PC-3 (cell line): ENCODE results near the gene C19orf81. TPM values are rescaled to one million over a fixed set of nuclear protein-coding genes. Genes with fewer than 3 reads are reported as not detected.
A peak's percentile ranks its signal among the peaks of the same experiment; 100 is the strongest.

Source experiments
- ATAC-seq: fragments of 200-7000 bp; cut with Tn5 transposase; 2 replicates; pipeline ENCODE4 v1.9.1; 2020; ENCODE audit warnings: mild to moderate bottlenecking, moderate library complexity
- Bru-seq: library from RNA; stranded (reverse); fragments of 400-500 nt; gene quantifications from one replicate; lab custom pipeline; 2021; lab: Mats Ljungman, UMichigan
- BruChase-seq, 2 experiments: library from RNA; stranded (reverse); fragments of 400-500 nt; gene quantifications; one replicate each; lab custom pipeline; 2021; lab: Mats Ljungman, UMichigan
- BruUV-seq: library from RNA; stranded (reverse); fragments of 400-500 nt; replicated peaks from 2 replicates; lab custom pipeline; 2021; lab: Mats Ljungman, UMichigan
- CTCF ChIA-PET: fragments of 300-600 bp; sonication (Branson Sonifier 250); formaldehyde crosslinking; loops from one replicate; lab custom pipeline; 2022; ENCODE audit warnings: antibody characterized with exemption; lab: Charles Lee
- POLR2A ChIA-PET: fragments of 300-600 bp; sonication (Branson Sonifier 250); formaldehyde crosslinking; loops from one replicate; lab custom pipeline; 2022; ENCODE audit warnings: antibody characterized with exemption; ENCODE audit not compliant: unreplicated experiment; lab: Charles Lee
- DNase-seq: peaks from one replicate; pipeline ENCODE4 v3.0.0-alpha.2; 2015
- H2AFZ ChIP-seq: fragments of 300-600 bp; sonication (generic); 2 replicates; pipeline ENCODE4 v1.6.0; 2016; ENCODE audit warnings: antibody characterized with exemption, low read length
- H3F3A ChIP-seq: fragments of 300-600 bp; sonication (generic); one replicate; pipeline ENCODE4 v1.6.0; 2017; ENCODE audit warnings: antibody characterized with exemption, low read length, control low read depth, mild to moderate bottlenecking; ENCODE audit not compliant: unreplicated experiment
- H3K27ac ChIP-seq: fragments of 300-600 bp; sonication (generic); 2 replicates; pipeline ENCODE4 v1.5.1; 2016; ENCODE audit warnings: mild to moderate bottlenecking, low read length
- H3K27me3 ChIP-seq: fragments of 300-600 bp; sonication (generic); 2 replicates; pipeline ENCODE4 v1.6.1; 2016; ENCODE audit warnings: low read length, mixed read lengths
- H3K36me3 ChIP-seq: fragments of 300-600 bp; sonication (generic); 2 replicates; pipeline ENCODE4 v1.6.1; 2016; ENCODE audit warnings: low read depth, mixed run types, low read length, mixed read lengths
- H3K4me1 ChIP-seq: fragments of 300-600 bp; sonication (generic); 2 replicates; pipeline ENCODE4 v1.5.1; 2016; ENCODE audit warnings: low read length; ENCODE audit not compliant: insufficient read depth
- H3K4me2 ChIP-seq: fragments of 300-600 bp; sonication (generic); 2 replicates; pipeline ENCODE4 v1.6.0; 2016; ENCODE audit warnings: low read length
- H3K4me3 ChIP-seq: fragments of 300-600 bp; sonication (generic); 2 replicates; pipeline ENCODE4 v1.5.1; 2016; ENCODE audit warnings: mild to moderate bottlenecking, low read length, mixed read lengths
- H3K79me2 ChIP-seq: fragments of 300-600 bp; sonication (generic); 2 replicates; pipeline ENCODE4 v1.6.1; 2017; ENCODE audit warnings: low read length, mixed read lengths
- H3K9ac ChIP-seq: fragments of 300-600 bp; sonication (generic); 2 replicates; pipeline ENCODE4 v1.6.0; 2016; ENCODE audit warnings: mild to moderate bottlenecking, low read length
- H3K9me2 ChIP-seq: fragments of 300-600 bp; sonication (generic); replicated peaks from 2 replicates; pipeline ENCODE4 v1.6.1; 2016; ENCODE audit warnings: mixed run types, low read length, mixed read lengths
- H3K9me3 ChIP-seq: fragments of 300-600 bp; sonication (generic); 2 replicates; pipeline ENCODE4 v1.6.1; 2016; ENCODE audit warnings: low read length, mixed read lengths
- H4K20me1 ChIP-seq: fragments of 300-600 bp; sonication (generic); 2 replicates; pipeline ENCODE4 v1.6.1; 2016; ENCODE audit warnings: low read length, mixed read lengths
- EZH2 ChIP-seq: fragments of 300-600 bp; sonication (generic); IDR thresholded peaks from one replicate; pipeline ENCODE4 v1.6.1; 2017; ENCODE audit warnings: antibody characterized with exemption, mild to moderate bottlenecking, low read length; ENCODE audit not compliant: unreplicated experiment
- EZH2phosphoT487 ChIP-seq: fragments of 300-600 bp; sonication (generic); IDR thresholded peaks from 2 replicates; pipeline ENCODE4 v1.6.1; 2018; ENCODE audit warnings: mild to moderate bottlenecking, antibody characterized with exemption, low read length, borderline replicate concordance
- intact Hi-C: fragments of 100-400 bp; cut with micrococcal nuclease; formaldehyde crosslinking; loops from 2 replicates; pipeline ENCODE4 v1.9.0; 2023
- long read RNA-seq: library from polyadenylated mRNA; unstranded; transcript quantifications from one replicate; pipeline ENCODE4 v2.0.0, GENCODE V29; 2021; ENCODE audit not compliant: unreplicated experiment
- total RNA-seq: library from RNA; depleted of rRNA; stranded (reverse); fragments of >200 nt; gene quantifications from 2 replicates; pipeline ENCODE4 v1.2.3, GENCODE V29; 2014; rRNA removed
- TF ChIP-seq, protein P1 (sequence below): fragments of 300-600 bp; sonication (generic); conservative IDR thresholded peaks from 2 replicates; pipeline ENCODE4 v1.5.1; 2017; ENCODE audit warnings: antibody characterized with exemption, low read depth, mild to moderate bottlenecking, low read length

The C19orf81 gene
- total RNA-seq: 5.7 and 20.0 TPM in 2 replicates
- Bru-seq, nascent RNA: percentile 23 among the genes with signal in this experiment
- BruChase-seq, experiment 1, labeled RNA remaining after a 6-hour chase: not detected
- BruChase-seq, experiment 2, labeled RNA remaining after a 2-hour chase: percentile 20 among the genes with signal in this experiment
- long read RNA-seq, partial matches to known transcripts: 0 of 3 reads
- long read RNA-seq, other reads (novel, unspliced or antisense): 2 of 3 reads

DNA sequence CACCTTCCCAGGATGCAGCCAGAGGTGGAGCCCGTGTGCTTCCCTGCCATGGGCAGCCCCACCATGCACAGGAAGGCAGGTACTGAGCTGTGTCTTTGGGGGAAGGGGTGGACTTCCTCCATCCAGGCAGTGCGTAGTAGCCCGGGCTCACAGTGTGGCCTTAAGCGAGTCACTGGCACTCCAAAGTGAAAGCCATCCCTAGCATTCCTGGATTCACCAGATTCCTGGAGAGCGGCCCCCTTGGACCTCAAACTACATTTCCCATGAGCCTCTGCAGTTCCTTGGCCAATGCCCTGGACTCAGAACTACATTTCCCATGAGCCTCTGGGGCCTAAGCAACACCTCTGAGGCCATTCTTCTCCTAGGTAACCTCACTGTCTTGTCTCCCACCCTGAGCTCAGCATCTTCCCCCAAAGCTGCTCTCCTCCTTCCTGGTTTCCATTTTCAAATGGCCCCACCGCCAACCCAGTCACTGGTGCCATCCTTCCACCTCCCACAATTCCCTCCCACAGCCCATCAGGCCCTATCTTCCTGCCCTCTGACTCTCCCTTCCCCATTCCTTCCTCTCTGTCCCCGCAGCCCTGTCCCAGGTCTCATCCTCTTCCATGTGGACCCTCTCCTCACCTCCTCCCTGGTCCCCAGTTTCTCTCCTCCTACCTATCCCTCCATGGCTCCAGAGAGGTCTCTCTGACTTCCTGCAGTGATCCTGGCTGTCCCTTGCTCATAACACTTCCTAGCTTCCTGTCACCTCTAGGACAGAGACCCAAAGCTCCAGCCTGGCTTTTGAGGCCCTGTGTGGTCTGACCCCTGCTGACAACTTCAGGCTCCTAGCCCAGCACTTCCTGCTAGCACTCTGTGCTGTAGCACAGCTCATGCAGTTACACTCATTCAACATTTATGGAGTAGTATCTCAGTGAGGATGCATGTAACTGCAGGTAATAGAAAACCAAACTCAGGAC is at the start of gene C19orf81:
Gene C19orf81 (plus strand): TSS at position 13 of the 959 bp plus-strand sequence. CDS start 0 bp downstream, at position 13.
- Histone ChIP-seq H2AFZ (no peak within 1 kb of the TSS), H4K20me1 (no peaks in the 10 kb centered on the region), H3F3A (no peaks in the 10 kb centered on the region), H3K4me3 (no peak within 1 kb of the TSS), H3K4me1 (no peaks in the 10 kb centered on the region), H3K79me2 (no peaks in the 10 kb centered on the region), H3K27ac (no peak within 1 kb of the TSS), H3K9me2 (no peaks in the 10 kb centered on the region), H3K27me3 (peaks cover 31% of the 10 kb centered on the region; the same call in 1 of the 2 replicates), H3K9me3 (no peaks in the 10 kb centered on the region), H3K9ac (no peak within 1 kb of the TSS), H3K36me3 (no peaks in the 10 kb centered on the region), H3K4me2 (no peak within 1 kb of the TSS)
- CTCF ChIA-PET: no interaction called here
- TF ChIP-seq, protein P1, sequence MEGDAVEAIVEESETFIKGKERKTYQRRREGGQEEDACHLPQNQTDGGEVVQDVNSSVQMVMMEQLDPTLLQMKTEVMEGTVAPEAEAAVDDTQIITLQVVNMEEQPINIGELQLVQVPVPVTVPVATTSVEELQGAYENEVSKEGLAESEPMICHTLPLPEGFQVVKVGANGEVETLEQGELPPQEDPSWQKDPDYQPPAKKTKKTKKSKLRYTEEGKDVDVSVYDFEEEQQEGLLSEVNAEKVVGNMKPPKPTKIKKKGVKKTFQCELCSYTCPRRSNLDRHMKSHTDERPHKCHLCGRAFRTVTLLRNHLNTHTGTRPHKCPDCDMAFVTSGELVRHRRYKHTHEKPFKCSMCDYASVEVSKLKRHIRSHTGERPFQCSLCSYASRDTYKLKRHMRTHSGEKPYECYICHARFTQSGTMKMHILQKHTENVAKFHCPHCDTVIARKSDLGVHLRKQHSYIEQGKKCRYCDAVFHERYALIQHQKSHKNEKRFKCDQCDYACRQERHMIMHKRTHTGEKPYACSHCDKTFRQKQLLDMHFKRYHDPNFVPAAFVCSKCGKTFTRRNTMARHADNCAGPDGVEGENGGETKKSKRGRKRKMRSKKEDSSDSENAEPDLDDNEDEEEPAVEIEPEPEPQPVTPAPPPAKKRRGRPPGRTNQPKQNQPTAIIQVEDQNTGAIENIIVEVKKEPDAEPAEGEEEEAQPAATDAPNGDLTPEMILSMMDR: no peak
- TF ChIP-seq EZH2: no peak
- TF ChIP-seq EZH2phosphoT487: no peak
- DNase-seq (peak; percentile 23), ATAC-seq (no peak; the same call in 1 of the 2 replicates)
- intact Hi-C loops: no loop called here
- no TSS peak for BruUV-seq
- POLR2A ChIA-PET: no interaction called here

DNA sequence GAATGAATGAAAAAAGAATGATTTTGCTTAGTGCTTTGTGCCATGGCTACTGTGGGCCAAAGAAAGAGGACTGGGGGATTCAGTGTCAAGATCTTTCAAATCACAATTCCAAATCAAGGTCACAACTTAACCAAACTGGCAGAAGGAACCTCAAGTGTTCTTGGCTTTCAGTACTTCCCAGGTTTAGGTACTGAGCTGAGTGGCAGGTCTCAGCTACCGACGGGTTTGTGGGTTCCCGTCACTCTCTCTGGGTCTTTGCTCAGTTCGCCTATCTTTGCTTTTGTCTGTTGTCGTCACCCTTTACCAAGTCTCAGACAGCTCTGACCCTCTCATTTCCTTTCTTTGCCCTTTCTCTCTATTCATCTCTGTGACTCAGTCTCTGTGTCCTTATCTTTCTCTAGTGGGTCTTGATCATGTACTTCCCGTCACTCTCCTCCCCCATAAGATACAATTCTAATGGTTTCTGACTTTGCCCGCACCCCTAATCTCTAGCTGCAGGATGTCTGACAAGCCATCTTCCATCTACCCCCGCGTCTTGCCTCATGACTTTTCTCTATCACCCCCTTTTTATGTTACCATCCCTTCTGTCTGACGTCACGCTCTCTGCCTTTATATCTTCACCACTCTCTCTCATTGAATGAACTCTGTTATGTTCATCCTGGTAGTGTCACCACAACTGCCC is 47.7 kb upstream of the C19orf81 start:
- no peak for TF ChIP-seq EZH2phosphoT487
- no peak for TF ChIP-seq EZH2
- TF ChIP-seq, protein P1: no peak
- Histone ChIP-seq H3K79me2 (no peaks in the 10 kb centered on the region), H3K27me3 (peaks cover 40% of the 10 kb centered on the region), H3K9ac (no peak overlapping the region), H3K4me3 (no peak overlapping the region), H3K4me2 (no peak overlapping the region), H3K36me3 (no peaks in the 10 kb centered on the region), H3K9me3 (no peaks in the 10 kb centered on the region), H3K9me2 (no peaks in the 10 kb centered on the region), H3F3A (no peaks in the 10 kb centered on the region), H2AFZ (no peak overlapping the region), H3K4me1 (no peaks in the 10 kb centered on the region), H4K20me1 (no peaks in the 10 kb centered on the region), H3K27ac (no peak overlapping the region)
- no TSS peak for BruUV-seq
- ChIA-PET POLR2A (no interaction called here), CTCF (no interaction called here)
- ATAC-seq (no peak), DNase-seq (no peak)
- intact Hi-C loops: no loop called here
